Measurements from ENCODE around the gene MTCL1. TPM values are rescaled to one million over a fixed set of nuclear protein-coding genes. Genes with fewer than 3 reads are reported as not detected.

MTCL1 gene
- total and polyA plus RNA-seq, 9 donors, result 2.2 to 9.6 (median 6.5) TPM

GRCh38 chr18:8703781-8704301 is 1.5 kb upstream of the MTCL1 start:
- H3K27me3 ChIP-seq, result no peaks in the 10 kb centered on the region
- TF ChIP-seq CTCF (IDR thresholded peaks at IDR 0.05) (no peak), EP300 (IDR thresholded peaks at IDR 0.05) (no peak), POLR2A (IDR thresholded peaks at IDR 0.05) (no peak)
- H3K9me3 ChIP-seq, result no peaks in the 10 kb centered on the region
- no peak overlapping the region for H3K4me3 ChIP-seq
- WGBS, 3 donors, result 71 to 77% (median 76%) methylated on average over 16 of the region's 16 CpGs
- peak in 3 of 5 donors; percentile 16 to 50 (median 35) for DNase-seq
- H3K4me1 ChIP-seq (ENCODE audit: insufficient read depth), result peaks cover 4% of the 10 kb centered on the region
- no peaks in the 10 kb centered on the region for H3K36me3 ChIP-seq
- intact Hi-C loops (cut with DNase I), result loop anchor here in 2 of 4 donors (5.0 to 10.0 kb wide), 3 partner anchors 51 to 283 kb away; no protein-coding TSS in a partner anchor
- H3K27ac ChIP-seq, result no peak overlapping the region

- DNase-seq, result peak; percentile 86 to 92 (median 90)
- Histone ChIP-seq H3K27ac (peak overlapping the region; percentile 84 to 85), H3K4me1 (ENCODE audit: insufficient read depth) (peaks cover 4% of the 10 kb centered on the region), H3K36me3 (no peaks in the 10 kb centered on the region), H3K9me3 (no peaks in the 10 kb centered on the region), H3K27me3 (no peaks in the 10 kb centered on the region), H3K4me3 (peak overlapping the region; percentile 52)
- 5 to 6% (median 5%) methylated on average over 40 to 64 of the region's 64 CpGs for WGBS, 3 donors
- intact Hi-C loops (cut with DNase I), result loop anchor here in 2 of 4 donors (5.0 to 10.0 kb wide), 3 partner anchors 50 to 283 kb away; no protein-coding TSS in a partner anchor
- TF ChIP-seq EP300 (IDR thresholded peaks at IDR 0.05) (no peak), POLR2A (IDR thresholded peaks at IDR 0.05) (peak; percentile 36)
These were observed 757 bp upstream of the MTCL1 start for GRCh38 chr18:8704361-8705237.

- 0 to 1% (median 1%) methylated on average over 19 to 116 of the region's 116 CpGs for WGBS, 3 donors
These were observed 820 bp downstream of the MTCL1 start for GRCh38 chr18:8705961-8706790.

More at GRCh38 chr18:8705961-8706790, 820 bp downstream of the MTCL1 start:
- H3K36me3 ChIP-seq, result no peaks in the 10 kb centered on the region
- TF ChIP-seq EP300 (IDR thresholded peaks at IDR 0.05) (no peak), POLR2A (IDR thresholded peaks at IDR 0.05) (no peak), CTCF (IDR thresholded peaks at IDR 0.05) (no peak)
- H3K4me3 ChIP-seq, result peak overlapping the region; percentile 55
- DNase-seq, result peak in 4 of 5 donors; percentile 17 to 64 (median 48)
- peak overlapping the region; percentile 71 to 82 for H3K27ac ChIP-seq
- intact Hi-C loops (cut with DNase I), result loop anchor here in 1 of 4 donors (10.0 kb wide), 1 partner anchor 49 kb away; no protein-coding TSS in a partner anchor
- peaks cover 4% of the 10 kb centered on the region for H3K4me1 ChIP-seq (ENCODE audit: insufficient read depth)
- H3K9me3 ChIP-seq, result no peaks in the 10 kb centered on the region
- no peaks in the 10 kb centered on the region for H3K27me3 ChIP-seq

Measured in ovary (tissue), 9 donors.